HCT116 (cell line): Measurements from ENCODE around the gene OPN1SW. TPM values are rescaled to one million over a fixed set of nuclear protein-coding genes. Genes with fewer than 3 reads are reported as not detected.

Experiments
- total RNA-seq: library from RNA; stranded (reverse); gene quantifications from one replicate; pipeline ENCODE4 v1.2.1, GENCODE V29; 2021; ENCODE audit not compliant: unreplicated experiment

Gene OPN1SW
- total RNA-seq, 1 experiment from 2014 or later: not detected

Other genes with a start within 250 kb of the OPN1SW start
- 0.49 TPM for gene GARIN1A, start 103.5 kb downstream of the OPN1SW start, total RNA-seq
- 106 TPM for gene CALU, start 36.4 kb downstream of the OPN1SW start, total RNA-seq
- 11.1 TPM for gene CCDC136, start 16.2 kb upstream of the OPN1SW start, total RNA-seq
- gene FLNC, start 54.6 kb upstream of the OPN1SW start, total RNA-seq: 42.8 TPM
- 149 TPM for gene ATP6V1F, start 87.1 kb upstream of the OPN1SW start, total RNA-seq
- 1.6 TPM for gene KCP, start 134.9 kb upstream of the OPN1SW start, total RNA-seq
- gene IRF5, start 162.1 kb upstream of the OPN1SW start, total RNA-seq: 16.5 TPM